HCT116 (cell line): ENCODE measurements around the gene PLEKHA5. TPM values are rescaled to one million over a fixed set of nuclear protein-coding genes. Genes with fewer than 3 reads are reported as not detected.

Experiments
- ATAC-seq: fragments of 200-7000 bp; cut with Tn5 transposase; 2 replicates; pipeline ENCODE4 v1.9.1; 2020; ENCODE audit warnings: mild to moderate bottlenecking, moderate library complexity
- BruUV-seq: library from RNA; stranded (reverse); fragments of 400-500 nt; replicated peaks from 2 replicates; lab custom pipeline; 2021; lab: Mats Ljungman, UMichigan
- CTCF ChIA-PET: fragments of 300-600 bp; sonication (Branson Sonifier 250); formaldehyde crosslinking; loops from one replicate; lab custom pipeline; 2021; ENCODE audit warnings: antibody characterized with exemption; lab: Charles Lee
- POLR2A ChIA-PET: fragments of 300-600, 350-600 bp; sonication (Branson Sonifier 250); formaldehyde crosslinking; loops from one replicate; lab custom pipeline; 2021; ENCODE audit warnings: antibody characterized with exemption; lab: Charles Lee
- RAD21 ChIA-PET, 2 experiments: fragments of 300-600 bp; sonication (Branson Sonifier 250); formaldehyde crosslinking; loops; one replicate each; lab custom pipeline; 2023; ENCODE audit warnings: low total read pairs in 2 of 2; ENCODE audit not compliant: uncharacterized antibody in 2 of 2, unreplicated experiment in 2 of 2, low non-redundant PET in 1 of 2; lab: Charles Lee
- DNase-seq: peaks from one replicate; pipeline ENCODE4 v3.0.0-alpha.2; 2010; ENCODE audit warnings: low read depth, low spot score
- H2AFZ ChIP-seq: fragments of 200-600 bp; shearing (Covaris generic), sonication (generic); 2 replicates; pipeline ENCODE4 v1.6.1; 2017; ENCODE audit warnings: low read depth, mixed run types, mixed read lengths, antibody characterized with exemption, low read length; ENCODE audit not compliant: poor library complexity, severe bottlenecking
- H3K27ac ChIP-seq: 2 replicates; pipeline ENCODE4 v1.5.1; 2012; ENCODE audit warnings: low read depth, low read length
- H3K27me3 ChIP-seq: fragments of 200-600 bp; sonication (generic); 2 replicates; pipeline ENCODE4 v1.6.1; 2016; ENCODE audit warnings: mixed run types, low read length, mixed read lengths; ENCODE audit not compliant: insufficient read depth
- H3K36me3 ChIP-seq, 2 experiments: fragments of 200-500 bp in 1 of 2; fragments of 200-600 bp in 1 of 2; sonication (Bioruptor generic) in 1 of 2; sonication (generic) in 1 of 2; 2 replicates each; pipeline versions ENCODE4 v1.5.1 to v1.6.1; 2014 to 2016; ENCODE audit warnings: low read length in 2 of 2, inconsistent platforms in 1 of 2, mixed read lengths in 1 of 2, mixed run types in 1 of 2; ENCODE audit not compliant: insufficient read depth in 2 of 2, control insufficient read depth in 1 of 2
- H3K4me1 ChIP-seq, 2 experiments: fragments of 200-600 bp in 1 of 2; sonication (generic) in 1 of 2; 2 replicates each; pipeline versions ENCODE4 v1.5.1 to v1.6.1; 2012 to 2017; ENCODE audit warnings: low read length in 2 of 2, inconsistent platforms in 1 of 2, mild to moderate bottlenecking in 1 of 2, mixed read lengths in 1 of 2, mixed run types in 1 of 2, moderate library complexity in 1 of 2; ENCODE audit not compliant: insufficient read depth in 2 of 2, control insufficient read depth in 1 of 2
- H3K4me2 ChIP-seq: fragments of 200-600 bp; sonication (generic); 2 replicates; pipeline ENCODE4 v1.6.1; 2017; ENCODE audit warnings: mixed run types, low read length, mixed read lengths
- H3K4me3 ChIP-seq, 2 experiments: fragments of 200-600 bp in 1 of 2; sonication (generic) in 1 of 2; replicated peaks in 1 of 2; 2 replicates each; pipeline ENCODE4 v1.5.1; 2011 to 2016; ENCODE audit warnings: low read length in 2 of 2, control low read depth in 1 of 2, low read depth in 1 of 2, mild to moderate bottlenecking in 1 of 2, mixed read lengths in 1 of 2, mixed run types in 1 of 2
- H3K79me2 ChIP-seq: fragments of 200-600 bp; sonication (generic); 2 replicates; pipeline ENCODE4 v1.6.1; 2017; ENCODE audit warnings: mild to moderate bottlenecking, mixed run types, low read length, moderate library complexity, mixed read lengths; ENCODE audit not compliant: insufficient read depth
- H3K9ac ChIP-seq: fragments of 200-600 bp; sonication (generic); 2 replicates; pipeline ENCODE4 v1.6.1; 2016; ENCODE audit warnings: low read length, mixed read lengths
- H3K9me2 ChIP-seq: fragments of 200-600 bp; sonication (generic), shearing (Covaris generic); 2 replicates; pipeline ENCODE4 v1.6.1; 2017; ENCODE audit warnings: mixed run types, mild to moderate bottlenecking, moderate library complexity; ENCODE audit not compliant: insufficient read depth
- H3K9me3 ChIP-seq, 2 experiments: fragments of 200-500 bp in 1 of 2; fragments of 200-600 bp in 1 of 2; sonication (Bioruptor generic) in 1 of 2; sonication (generic) in 1 of 2; 2 replicates each; pipeline ENCODE4 v1.6.1; 2014 to 2017; ENCODE audit warnings: low read length in 2 of 2, mixed read lengths in 2 of 2, inconsistent platforms in 1 of 2, low read depth in 1 of 2, mild to moderate bottlenecking in 1 of 2, mixed run types in 1 of 2, moderate library complexity in 1 of 2; ENCODE audit not compliant: control insufficient read depth in 1 of 2, insufficient read depth in 1 of 2
- H4K20me1 ChIP-seq: fragments of 200-600 bp; sonication (generic), shearing (Covaris generic); 2 replicates; pipeline ENCODE4 v1.6.1; 2017; ENCODE audit warnings: mixed run types, mild to moderate bottlenecking, moderate library complexity; ENCODE audit not compliant: insufficient read depth
- CBX3 ChIP-seq: IDR thresholded peaks from 2 replicates; pipeline ENCODE4 v1.6.1; 2012; ENCODE audit warnings: low read depth
- CEBPB ChIP-seq: IDR thresholded peaks from 2 replicates; pipeline ENCODE4 v1.6.1; 2012; ENCODE audit warnings: low read depth
- EZH2phosphoT487 ChIP-seq: fragments of 200-600 bp; IDR thresholded peaks from 2 replicates; pipeline ENCODE4 v1.6.1; 2018; ENCODE audit warnings: antibody characterized with exemption, borderline replicate concordance
- JUND ChIP-seq: IDR thresholded peaks from 2 replicates; pipeline ENCODE4 v1.6.1; 2012
- POLR2A ChIP-seq: IDR thresholded peaks from 2 replicates; pipeline ENCODE4 v1.7.0; 2011; ENCODE audit warnings: borderline replicate concordance; ENCODE audit not compliant: insufficient read depth, insufficient read length; ENCODE audit errors: extremely low read depth
- SIN3A ChIP-seq: IDR thresholded peaks from 2 replicates; pipeline ENCODE4 v1.6.1; 2012; ENCODE audit warnings: low read depth
- SRF ChIP-seq: IDR thresholded peaks from 2 replicates; pipeline ENCODE4 v1.6.1; 2012; ENCODE audit warnings: low read depth
- TCF7L2 ChIP-seq: IDR thresholded peaks from 2 replicates; pipeline ENCODE4 v1.7.0; 2011; ENCODE audit warnings: borderline replicate concordance, inconsistent platforms; ENCODE audit not compliant: insufficient read depth, insufficient read length; ENCODE audit errors: extremely low read depth
- YY1 ChIP-seq: IDR thresholded peaks from 2 replicates; pipeline ENCODE4 v1.6.1; 2011; ENCODE audit warnings: low read length, low read depth, moderate library complexity, mild to moderate bottlenecking; ENCODE audit not compliant: insufficient replicate concordance; ENCODE audit errors: extremely low read depth
- ZNF274 ChIP-seq: fragments of 200-500 bp; sonication (Bioruptor generic); IDR thresholded peaks from 2 replicates; pipeline ENCODE4 v1.6.1; 2014; ENCODE audit warnings: mild to moderate bottlenecking, low read depth, low read length, inconsistent platforms
- intact Hi-C: fragments of 100-400 bp; cut with micrococcal nuclease; formaldehyde crosslinking; loops from 2 replicates; pipeline ENCODE4 v1.10.0; 2022
- total RNA-seq: library from RNA; stranded (reverse); gene quantifications from one replicate; pipeline ENCODE4 v1.2.1, GENCODE V29; 2021; ENCODE audit not compliant: unreplicated experiment
- TF ChIP-seq, protein P1 (sequence below): IDR thresholded peaks from 2 replicates; pipeline ENCODE4 v1.6.1; 2012
- TF ChIP-seq, protein P2 (sequence below): IDR thresholded peaks from 2 replicates; pipeline ENCODE4 v1.6.1; 2012; ENCODE audit warnings: low read depth

PLEKHA5 gene
- total RNA-seq, 1 experiment from 2014 or later, result 18.9 TPM

DNA sequence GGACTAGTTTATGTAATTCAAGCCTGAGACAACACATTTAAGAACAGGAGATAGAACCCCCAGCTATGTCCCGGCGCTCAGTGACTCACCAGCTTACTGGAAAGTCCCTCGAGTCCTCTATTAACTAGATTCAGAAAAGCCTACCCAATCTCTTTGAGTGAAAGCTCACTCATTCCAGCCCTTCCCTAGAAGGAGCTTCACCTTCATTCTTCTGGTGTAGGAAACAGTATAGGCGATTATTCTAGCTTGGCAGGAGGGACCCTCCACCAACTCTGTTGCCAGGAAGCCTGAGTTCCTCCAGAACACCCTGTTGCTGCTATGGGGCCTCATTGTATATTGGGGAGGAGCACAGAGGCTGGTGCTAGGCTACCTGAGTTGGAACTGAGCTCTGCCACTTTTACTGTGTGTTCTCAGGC lies 252.6 kb downstream of the PLEKHA5 start:
- intact Hi-C loops, result no loop called here
- CTCF ChIA-PET, result no interaction called here

More for the DNA sequence above, 252.6 kb downstream of the PLEKHA5 start:
- ATAC-seq (no peak), DNase-seq (no peak)
- RAD21 ChIA-PET, result no interaction called here
- Histone ChIP-seq H4K20me1 (no peaks in the 10 kb centered on the region), H3K4me1 (peaks cover 10 to 14% of the 10 kb centered on the region in 2 experiments; a peak in 3 of 4 replicates), H3K27ac (no peak overlapping the region), H3K79me2 (no peaks in the 10 kb centered on the region), H3K9me2 (no peaks in the 10 kb centered on the region), H2AFZ (no peak overlapping the region), H3K9me3 (no peaks in the 10 kb centered on the region), H3K9ac (no peak overlapping the region), H3K4me3 (no peak overlapping the region), H3K27me3 (no peaks in the 10 kb centered on the region), H3K36me3 (0 out of 4 replicates have a peak, but pooled peaks cover 0 to 4% of the 10 kb centered on the region in 2 experiments), H3K4me2 (no peak overlapping the region)
- TF ChIP-seq TCF7L2 (no peak), CBX3 (no peak), CEBPB (no peak), POLR2A (no peak), JUND (no peak), ZNF274 (no peak), SRF (no peak), SIN3A (no peak), YY1 (no peak), EZH2phosphoT487 (no peak)
- TF ChIP-seq, protein P1, sequence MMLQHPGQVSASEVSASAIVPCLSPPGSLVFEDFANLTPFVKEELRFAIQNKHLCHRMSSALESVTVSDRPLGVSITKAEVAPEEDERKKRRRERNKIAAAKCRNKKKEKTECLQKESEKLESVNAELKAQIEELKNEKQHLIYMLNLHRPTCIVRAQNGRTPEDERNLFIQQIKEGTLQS, result no peak
- TF ChIP-seq, protein P2, sequence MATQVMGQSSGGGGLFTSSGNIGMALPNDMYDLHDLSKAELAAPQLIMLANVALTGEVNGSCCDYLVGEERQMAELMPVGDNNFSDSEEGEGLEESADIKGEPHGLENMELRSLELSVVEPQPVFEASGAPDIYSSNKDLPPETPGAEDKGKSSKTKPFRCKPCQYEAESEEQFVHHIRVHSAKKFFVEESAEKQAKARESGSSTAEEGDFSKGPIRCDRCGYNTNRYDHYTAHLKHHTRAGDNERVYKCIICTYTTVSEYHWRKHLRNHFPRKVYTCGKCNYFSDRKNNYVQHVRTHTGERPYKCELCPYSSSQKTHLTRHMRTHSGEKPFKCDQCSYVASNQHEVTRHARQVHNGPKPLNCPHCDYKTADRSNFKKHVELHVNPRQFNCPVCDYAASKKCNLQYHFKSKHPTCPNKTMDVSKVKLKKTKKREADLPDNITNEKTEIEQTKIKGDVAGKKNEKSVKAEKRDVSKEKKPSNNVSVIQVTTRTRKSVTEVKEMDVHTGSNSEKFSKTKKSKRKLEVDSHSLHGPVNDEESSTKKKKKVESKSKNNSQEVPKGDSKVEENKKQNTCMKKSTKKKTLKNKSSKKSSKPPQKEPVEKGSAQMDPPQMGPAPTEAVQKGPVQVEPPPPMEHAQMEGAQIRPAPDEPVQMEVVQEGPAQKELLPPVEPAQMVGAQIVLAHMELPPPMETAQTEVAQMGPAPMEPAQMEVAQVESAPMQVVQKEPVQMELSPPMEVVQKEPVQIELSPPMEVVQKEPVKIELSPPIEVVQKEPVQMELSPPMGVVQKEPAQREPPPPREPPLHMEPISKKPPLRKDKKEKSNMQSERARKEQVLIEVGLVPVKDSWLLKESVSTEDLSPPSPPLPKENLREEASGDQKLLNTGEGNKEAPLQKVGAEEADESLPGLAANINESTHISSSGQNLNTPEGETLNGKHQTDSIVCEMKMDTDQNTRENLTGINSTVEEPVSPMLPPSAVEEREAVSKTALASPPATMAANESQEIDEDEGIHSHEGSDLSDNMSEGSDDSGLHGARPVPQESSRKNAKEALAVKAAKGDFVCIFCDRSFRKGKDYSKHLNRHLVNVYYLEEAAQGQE, result no peak
- POLR2A ChIA-PET, result no interaction called here
- BruUV-seq, result no TSS peak
